NCI-H82 treated with DMSO at 0.1 percent for 48 hours (cell line): ENCODE results near the gene HS2ST1.

Experiments
- DNase-seq: peaks from one replicate; lab custom pipeline; 2025; ENCODE audit not compliant: unreplicated experiment; lab: John Stamatoyannopoulos, UW

The HS2ST1 gene

GRCh38 chr1:87104945-87105344 lies 190.5 kb downstream of the HS2ST1 start:
- no peak for DNase-seq

GRCh38 chr1:87106144-87106543 lies 191.7 kb downstream of the HS2ST1 start:
- no peak for DNase-seq

DNA sequence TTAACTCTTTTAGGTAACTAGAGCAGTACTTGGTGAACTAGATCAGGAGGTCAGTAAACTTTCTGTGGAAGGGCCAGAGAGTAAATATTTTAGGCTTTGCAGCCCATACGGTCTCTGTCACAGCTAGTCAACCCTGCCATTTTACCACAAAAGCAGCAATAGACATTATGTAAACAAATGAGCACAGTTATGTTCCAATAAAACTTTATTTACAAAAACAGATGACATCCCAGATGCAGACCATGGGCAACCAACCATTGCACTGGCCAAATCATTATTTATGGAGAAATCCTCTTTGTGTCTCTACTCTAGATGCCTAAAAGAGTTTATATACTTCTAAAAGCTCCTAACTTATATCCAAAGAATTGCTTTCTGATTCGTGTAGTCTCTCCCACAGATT lies 192.4 kb downstream of the HS2ST1 start:
- no peak for DNase-seq

DNA sequence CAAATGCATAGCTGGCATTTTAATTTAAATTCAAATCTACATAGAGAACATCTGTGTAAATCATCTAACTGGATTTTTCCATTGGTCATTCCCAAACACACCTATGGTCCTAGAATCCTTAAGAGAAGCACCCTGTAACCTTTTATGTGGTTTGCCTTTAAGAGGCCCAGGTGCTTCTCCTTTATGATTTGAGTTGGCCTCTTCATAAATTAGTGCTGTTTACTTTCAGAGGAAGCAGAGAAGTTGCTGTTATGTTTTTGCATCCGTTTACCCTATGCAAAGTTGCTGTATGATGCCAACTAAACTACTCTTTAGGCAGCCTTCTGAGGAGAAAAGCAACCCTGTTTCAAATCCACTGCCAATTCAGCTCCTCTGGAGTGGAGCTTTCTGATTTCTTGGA lies 193.8 kb downstream of the HS2ST1 start:
- no peak for DNase-seq

DNA sequence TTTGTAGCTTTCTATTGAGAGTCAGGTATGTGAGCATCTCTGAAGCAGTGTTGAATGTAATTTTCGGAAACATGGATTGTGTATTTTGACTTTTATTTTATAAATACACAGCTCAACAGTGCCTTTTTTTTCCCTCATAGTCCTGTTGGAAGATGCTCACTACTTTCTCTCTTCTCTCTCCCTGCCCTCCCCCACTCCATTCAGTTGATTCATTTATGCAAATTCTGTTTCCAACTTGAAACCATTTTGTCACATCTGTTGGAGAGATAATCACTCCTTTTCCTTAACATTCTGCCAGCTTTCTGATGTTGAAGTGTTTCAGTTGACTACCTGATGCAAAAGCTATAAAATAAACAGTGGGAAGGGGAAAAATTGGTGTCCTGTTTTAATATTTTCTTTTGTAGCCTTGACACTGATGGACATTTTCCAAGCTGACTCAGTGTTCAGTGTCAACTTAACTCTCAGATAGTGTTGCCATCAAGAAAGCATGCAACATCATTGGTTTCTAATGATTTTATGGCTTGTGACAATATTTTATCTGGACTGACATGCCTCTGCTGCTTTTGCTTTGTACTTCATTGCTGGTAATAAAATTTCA lies 194.5 kb downstream of the HS2ST1 start:
- no peak for DNase-seq

DNA sequence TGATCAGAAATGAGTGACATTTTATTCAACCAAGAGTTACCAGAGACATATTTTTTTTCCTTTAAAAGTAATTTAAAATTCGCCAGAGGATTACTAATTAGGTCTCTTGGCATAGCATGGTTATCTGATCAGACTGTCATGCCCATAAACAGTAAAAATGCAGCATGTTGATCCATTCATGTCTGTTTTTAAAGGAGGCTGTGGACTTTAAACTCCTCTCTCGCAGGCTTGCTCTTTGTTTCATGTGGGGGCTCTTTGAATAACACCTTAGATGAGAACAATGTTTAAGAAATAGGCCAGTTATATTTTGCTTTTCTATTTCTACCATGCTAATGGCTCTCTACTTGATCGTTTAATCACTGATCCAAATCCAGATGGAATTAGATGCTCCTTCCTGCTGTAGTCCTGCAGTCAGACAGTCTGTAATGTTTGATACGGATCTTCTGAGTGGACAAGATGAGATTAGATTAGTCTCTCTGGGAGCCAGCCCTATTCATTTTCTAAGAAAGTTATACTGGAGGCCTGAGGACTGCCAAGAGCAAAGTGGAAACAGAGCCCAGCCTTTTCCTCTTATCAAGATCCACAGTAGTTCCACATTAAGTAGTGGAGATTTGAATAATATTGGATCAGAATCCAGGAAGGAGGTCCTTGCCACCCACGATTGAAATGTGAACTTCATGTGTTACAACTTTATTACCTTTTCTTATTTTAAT lies 197.4 kb downstream of the HS2ST1 start:
- DNase-seq: peak; percentile 50

DNA sequence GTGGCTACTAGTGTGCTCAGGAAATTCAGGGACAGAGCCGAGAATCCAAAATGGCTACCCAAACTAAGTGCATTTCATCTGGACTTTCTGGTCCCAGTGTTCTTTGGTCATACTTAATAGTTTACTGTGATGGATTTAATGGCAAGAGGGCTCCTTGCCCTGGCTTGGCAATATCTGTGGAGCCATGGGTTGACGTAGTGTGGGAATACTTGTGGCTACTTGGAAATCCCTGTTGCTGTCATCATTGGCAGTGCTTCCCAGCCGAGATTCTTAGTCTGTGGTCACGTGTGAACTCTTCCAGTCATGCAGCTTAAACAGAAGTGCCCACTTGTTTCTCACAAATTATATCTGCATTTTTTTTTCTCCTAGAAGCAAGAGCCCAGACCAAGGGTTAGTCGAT lies 198.9 kb downstream of the HS2ST1 start:
- DNase-seq: no peak

DNA sequence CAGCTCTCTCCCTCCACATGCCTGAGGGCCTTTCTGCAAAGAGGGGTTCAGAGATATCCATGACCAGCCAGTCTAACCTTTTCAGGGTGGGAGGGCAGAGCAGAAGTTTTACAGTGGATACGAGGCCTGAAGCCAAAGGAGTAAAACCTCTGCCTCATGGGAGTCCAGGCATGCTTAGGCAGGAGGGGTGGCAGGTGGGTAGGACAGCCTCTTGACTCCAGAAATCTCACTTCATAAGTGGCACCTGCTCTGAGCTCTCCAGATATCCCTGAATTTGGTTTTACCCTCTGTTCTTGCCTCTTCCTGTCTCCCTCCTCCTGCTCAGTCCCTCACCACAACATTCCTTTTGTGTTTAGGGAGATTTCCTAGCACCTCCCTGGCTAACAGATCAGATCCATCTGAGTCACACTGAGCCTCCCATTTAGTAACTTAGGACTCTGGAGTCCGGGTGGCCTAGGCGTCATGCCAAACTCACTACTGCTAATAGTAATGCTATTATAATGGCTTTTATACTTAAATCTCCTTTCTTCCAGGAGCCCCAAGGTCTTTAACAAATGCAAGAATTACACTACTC lies 201.0 kb downstream of the HS2ST1 start:
- DNase-seq: no peak

DNA sequence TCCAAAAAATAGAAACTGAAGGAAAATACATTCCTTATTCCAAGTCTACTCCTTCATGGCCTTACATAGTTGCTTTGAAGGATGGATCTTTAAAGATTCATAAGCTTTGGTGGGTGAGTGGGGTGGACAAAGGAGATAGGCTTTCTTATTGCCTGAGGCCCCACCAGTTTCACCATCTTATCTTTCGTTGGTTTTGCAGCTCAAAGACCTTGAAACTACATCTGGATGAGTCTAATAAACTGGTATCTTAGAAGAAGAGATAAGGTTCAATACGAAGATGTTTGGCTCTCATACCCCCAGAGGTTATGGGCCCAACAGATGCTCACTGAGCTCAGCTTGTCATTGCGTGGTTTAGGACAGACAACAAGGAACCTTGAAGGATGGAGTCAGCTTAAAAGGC lies 201.5 kb downstream of the HS2ST1 start:
- no peak for DNase-seq

DNA sequence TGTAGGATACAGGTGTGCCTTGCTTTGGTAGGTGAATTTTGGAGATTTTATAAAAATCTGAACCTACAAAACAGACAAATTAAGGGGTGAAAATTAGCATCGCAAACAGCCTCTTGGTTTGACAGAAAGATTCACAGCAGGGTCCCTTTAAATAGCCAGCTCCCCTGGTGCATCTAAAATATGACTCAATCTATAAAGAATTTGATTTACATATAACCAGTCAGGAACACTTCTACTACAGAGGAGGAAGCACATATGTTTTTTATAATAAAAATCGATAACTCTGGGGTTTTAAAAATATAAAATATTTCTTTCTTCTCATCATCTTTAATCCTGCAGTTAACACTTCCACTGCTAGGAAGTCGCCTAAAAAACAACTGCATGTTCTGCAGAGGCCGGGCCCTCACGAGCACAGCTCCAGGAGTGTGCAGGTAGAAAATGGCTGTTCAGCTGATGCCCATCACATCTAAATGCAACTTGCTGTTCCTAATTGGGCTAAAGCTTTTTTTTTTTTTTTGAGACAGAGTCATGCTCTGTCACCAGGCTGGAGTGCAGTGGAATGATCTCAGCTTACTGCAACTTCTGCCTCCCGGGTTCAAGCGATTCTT lies 203.4 kb downstream of the HS2ST1 start:
- DNase-seq: no peak

DNA sequence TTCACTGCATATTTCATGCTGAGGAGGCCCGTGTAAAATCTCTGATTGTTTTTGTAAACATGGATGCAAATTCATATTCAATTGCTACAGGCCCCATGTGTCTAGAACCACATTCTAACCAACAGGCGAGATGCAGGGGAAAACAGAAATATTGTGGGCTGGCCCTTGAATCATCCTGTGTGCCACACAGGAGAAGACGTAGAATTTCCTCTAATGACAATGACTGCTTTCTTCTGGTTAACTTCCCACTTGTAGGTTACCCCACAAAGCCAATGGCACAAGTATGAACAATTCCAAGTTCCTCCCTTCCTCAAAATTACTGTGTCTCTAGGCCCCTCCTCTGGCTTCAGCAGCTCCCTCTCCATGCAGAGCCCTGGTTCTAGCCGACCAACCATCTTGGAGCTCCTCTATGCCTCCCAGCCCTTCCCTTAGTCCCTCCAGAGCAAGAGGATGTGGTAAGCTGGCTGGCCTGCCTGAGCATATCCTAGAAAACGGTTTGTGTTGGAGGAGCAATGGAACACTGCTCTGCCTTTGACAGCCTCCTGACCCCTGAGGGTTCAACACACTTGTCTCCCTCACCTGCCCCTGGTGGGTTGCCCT lies 205.2 kb downstream of the HS2ST1 start:
- no peak for DNase-seq

- no peak for DNase-seq
These were observed 206.3 kb downstream of the HS2ST1 start for GRCh38 chr1:87120779-87121178.

DNA sequence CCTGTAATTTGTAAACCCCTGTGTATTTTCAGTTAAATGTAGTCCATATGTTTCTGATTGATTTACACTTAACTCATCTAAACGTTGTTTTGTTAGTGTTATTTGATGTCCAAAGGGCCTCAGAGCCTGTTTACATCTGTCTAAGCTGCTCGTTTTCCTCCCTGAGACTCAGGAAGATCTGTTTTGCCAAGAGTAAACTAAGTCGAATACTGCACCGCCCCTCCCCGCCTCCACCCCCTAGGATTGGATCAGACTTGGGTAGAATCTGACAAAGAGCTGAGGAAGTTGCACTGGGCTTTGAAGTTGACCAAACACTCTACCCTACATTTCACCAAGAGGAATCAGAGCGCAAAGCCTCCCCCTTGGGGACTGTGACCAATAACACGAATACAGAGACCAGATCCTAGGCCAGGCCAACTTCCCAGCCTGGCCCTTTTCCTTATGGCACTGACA lies 207.3 kb downstream of the HS2ST1 start:
- no peak for DNase-seq

DNA sequence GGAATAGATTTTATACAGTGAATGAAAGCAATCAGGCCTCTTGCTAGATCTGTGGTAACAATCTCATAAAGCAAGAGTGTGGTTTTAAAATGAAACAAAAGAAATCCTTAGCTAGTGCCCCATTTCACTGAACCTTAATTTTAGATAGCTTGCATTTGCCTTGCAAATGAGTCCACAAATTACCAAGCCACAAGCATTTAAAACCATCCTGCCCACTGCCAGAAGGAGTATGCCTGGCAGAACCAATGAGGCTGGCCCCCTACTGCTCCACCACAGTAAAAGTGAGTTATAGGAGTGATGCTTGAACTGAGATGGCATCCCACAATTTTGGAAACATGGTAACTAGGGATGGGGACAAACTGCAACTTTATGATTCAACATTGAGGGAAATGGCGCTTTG lies 207.8 kb downstream of the HS2ST1 start:
- DNase-seq: no peak

DNA sequence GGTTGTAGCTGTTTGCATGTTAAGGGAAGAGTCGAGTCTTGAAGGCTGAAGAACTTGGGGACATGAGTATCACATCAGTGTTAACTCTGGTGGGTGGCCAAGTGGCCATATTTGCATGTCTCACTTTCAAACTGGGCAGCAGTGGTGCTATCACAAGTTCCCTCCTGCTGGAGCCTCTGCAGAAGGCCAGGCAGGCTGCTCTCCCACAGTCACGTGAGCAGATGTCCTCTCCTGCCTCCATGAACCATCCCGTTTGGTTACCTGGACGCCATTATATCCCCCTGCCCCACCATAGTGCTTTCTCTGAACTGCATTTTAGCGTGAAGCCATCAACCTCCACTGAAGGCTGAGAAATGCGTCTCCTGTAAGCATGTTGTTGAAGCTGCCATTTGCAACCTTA lies 209.2 kb downstream of the HS2ST1 start:
- no peak for DNase-seq

DNA sequence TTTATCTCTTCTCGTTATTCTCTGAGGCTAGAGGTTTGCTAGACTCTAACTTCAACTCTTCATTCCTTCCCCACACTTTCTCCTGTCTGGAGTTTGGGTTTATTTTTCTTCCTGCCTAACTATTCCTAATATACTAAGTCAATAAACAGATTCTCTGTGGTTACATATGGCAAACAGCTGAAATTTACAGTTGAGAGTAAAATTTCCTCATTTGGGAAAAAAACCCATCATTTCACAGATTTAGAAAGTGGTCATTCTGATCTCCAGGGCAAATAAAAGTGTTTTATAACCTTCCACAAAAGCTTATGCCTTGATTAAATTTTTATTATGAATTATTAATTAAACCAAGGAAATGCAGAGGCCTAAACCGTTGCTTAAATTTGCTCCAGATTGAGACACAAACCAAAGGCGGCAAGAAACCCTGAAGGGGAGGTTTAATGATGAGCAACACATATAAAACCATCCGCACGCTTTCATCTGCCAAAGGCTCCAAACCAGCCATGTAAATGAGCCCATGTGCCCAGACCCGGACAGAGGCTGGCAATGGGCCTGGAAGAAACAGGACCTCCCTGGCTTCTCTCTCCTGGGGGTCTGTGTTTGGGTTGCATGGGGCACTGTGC lies 212.6 kb downstream of the HS2ST1 start:
- DNase-seq: no peak

DNA sequence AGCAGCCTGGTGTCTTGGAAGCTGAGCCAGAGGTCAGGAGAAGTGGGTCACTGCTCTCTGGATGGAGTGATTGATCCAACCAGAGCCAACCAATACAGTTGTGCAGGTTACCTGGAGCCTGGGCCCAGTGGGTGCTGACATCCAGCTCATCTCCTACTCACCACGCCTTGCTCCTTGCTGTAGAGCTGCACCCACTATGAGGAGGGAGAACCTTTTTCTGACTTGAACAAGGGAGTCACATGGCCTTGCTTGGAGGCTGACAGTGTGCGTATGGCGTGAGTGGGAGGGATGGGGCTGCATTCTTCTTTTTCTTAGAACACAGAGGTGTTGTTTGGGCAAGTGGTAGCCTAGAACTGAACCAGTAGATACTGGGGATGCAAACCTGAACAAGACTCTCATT lies 213.1 kb downstream of the HS2ST1 start:
- DNase-seq: no peak

GRCh38 chr1:87129038-87129437 lies 214.6 kb downstream of the HS2ST1 start:
- no peak for DNase-seq

- no peak for DNase-seq
These were observed 215.2 kb downstream of the HS2ST1 start for GRCh38 chr1:87129606-87130005.

GRCh38 chr1:87130438-87130837 lies 216.0 kb downstream of the HS2ST1 start:
- no peak for DNase-seq

DNA sequence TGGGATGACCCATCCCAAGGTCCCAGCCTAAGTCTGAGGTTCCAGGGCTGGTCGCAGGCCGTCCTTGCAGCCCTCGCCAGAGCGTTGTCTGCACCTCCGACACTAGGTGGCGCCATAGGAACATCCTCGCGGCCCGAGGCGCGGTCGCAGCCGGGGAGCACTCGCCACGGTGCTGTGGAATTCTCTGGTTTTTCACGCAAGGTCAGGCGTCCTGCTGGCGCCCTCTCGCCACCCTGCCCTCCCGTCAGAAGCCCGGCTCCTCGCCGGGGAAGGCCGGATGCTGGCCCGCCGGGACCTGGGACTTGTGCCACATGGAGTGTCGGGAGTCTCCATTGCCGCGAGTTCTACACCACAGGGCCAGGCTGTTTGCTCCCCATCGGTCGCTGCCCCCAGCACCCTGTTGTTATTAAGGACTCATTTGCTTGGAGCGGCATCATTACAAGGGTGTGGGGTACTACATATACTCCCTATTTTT lies 217.4 kb downstream of the HS2ST1 start:
- DNase-seq: peak; percentile 34
